ENCODE measurements around the gene CXCL17. TPM values are rescaled to one million over a fixed set of nuclear protein-coding genes. Genes with fewer than 3 reads are reported as not detected.
A peak's percentile ranks its signal among the peaks of the same experiment; 100 is the strongest.

The CXCL17 gene
- total RNA-seq, 1 donor from 2014 or later = 1.1 TPM

- no peaks in the 10 kb centered on the region for H3K27me3 ChIP-seq (ENCODE audit: control insufficient read depth, insufficient read depth, low read length)
- FAIRE-seq (peak; percentile 80), DNase-seq (ENCODE audit: low read depth) (peak; percentile 98)
- TF ChIP-seq CTCF (IDR thresholded peaks at IDR 0.05; ENCODE audit: insufficient read depth, low read length, severe bottlenecking) = no peak
- H3K4me3 ChIP-seq (ENCODE audit: low read depth, low read length) = no peak overlapping the region
- no peaks in the 10 kb centered on the region for H3K36me3 ChIP-seq (ENCODE audit: control insufficient read depth, insufficient read depth, low read length)
Measured at GRCh38 chr19:42421591-42422031, 21.1 kb downstream of the CXCL17 start.

DNA sequence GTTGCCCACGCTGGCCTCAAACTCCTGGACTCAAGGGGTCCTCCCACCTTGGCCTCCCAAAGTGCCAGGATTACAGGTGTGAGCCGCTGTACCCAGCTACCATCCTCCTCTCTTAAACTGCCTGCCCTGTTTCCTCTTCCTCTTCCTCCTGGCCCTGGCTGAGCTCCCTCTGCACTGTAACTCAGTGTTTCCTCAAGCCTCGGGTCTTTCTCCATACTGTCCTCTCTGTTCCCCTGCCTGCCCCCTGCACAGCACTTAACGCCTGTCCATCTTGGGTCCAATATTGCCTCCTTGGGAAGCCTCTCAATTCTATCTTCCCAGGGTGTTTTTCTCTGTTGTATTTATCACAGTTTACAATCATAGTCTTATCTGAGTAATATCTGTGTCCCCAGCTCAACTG lies 21.6 kb downstream of the CXCL17 start:
- H3K4me3 ChIP-seq (ENCODE audit: low read depth, low read length) = no peak overlapping the region
- DNase-seq (ENCODE audit: low read depth) (no peak), FAIRE-seq (no peak)

DNA sequence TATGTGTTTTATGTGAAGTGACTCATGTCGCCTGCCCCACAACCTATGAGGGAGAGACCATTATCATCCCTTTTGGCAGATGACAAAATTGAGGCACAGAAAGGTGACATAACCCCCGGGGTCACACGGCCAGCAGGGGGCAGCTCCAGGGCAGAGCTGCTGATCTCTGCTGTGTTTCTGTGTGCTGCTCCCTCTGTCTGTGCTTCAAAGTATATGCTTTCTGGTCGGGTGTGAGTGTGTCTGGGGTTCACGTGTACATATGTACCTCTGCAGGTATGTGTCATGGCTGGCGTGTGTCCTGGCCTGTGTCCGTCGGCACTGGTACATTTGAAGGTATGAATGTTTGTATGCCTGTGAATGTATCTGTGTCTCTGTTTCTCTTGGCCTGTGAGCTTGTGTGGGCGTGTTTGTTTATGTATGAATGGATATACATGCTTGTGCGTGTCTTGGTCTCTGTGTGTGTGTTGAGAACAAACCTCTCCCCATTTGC lies 22.6 kb downstream of the CXCL17 start:
- no peaks in the 10 kb centered on the region for H3K27me3 ChIP-seq (ENCODE audit: control insufficient read depth, insufficient read depth, low read length)
- no peaks in the 10 kb centered on the region for H3K36me3 ChIP-seq (ENCODE audit: control insufficient read depth, insufficient read depth, low read length)
- DNase-seq (ENCODE audit: low read depth) = peak; percentile 99
- peak; percentile 87 for TF ChIP-seq CTCF (IDR thresholded peaks at IDR 0.05; ENCODE audit: insufficient read depth, low read length, severe bottlenecking)
- FAIRE-seq = peak; percentile 99
- no peak overlapping the region for H3K4me3 ChIP-seq (ENCODE audit: low read depth, low read length)

More for the DNA sequence above, 21.6 kb downstream of the CXCL17 start:
- no peaks in the 10 kb centered on the region for H3K27me3 ChIP-seq (ENCODE audit: control insufficient read depth, insufficient read depth, low read length)
- H3K36me3 ChIP-seq (ENCODE audit: control insufficient read depth, insufficient read depth, low read length) = no peaks in the 10 kb centered on the region
- TF ChIP-seq CTCF (IDR thresholded peaks at IDR 0.05; ENCODE audit: insufficient read depth, low read length, severe bottlenecking) = no peak

GRCh38 chr19:42419309-42419708 lies 23.4 kb downstream of the CXCL17 start:
- Histone ChIP-seq H3K4me3 (ENCODE audit: low read depth, low read length) (no peak overlapping the region), H3K36me3 (ENCODE audit: control insufficient read depth, insufficient read depth, low read length) (no peaks in the 10 kb centered on the region), H3K27me3 (ENCODE audit: control insufficient read depth, insufficient read depth, low read length) (no peaks in the 10 kb centered on the region)
- TF ChIP-seq CTCF (IDR thresholded peaks at IDR 0.05; ENCODE audit: insufficient read depth, low read length, severe bottlenecking) = no peak
- DNase-seq (ENCODE audit: low read depth) (no peak), FAIRE-seq (no peak)

DNA sequence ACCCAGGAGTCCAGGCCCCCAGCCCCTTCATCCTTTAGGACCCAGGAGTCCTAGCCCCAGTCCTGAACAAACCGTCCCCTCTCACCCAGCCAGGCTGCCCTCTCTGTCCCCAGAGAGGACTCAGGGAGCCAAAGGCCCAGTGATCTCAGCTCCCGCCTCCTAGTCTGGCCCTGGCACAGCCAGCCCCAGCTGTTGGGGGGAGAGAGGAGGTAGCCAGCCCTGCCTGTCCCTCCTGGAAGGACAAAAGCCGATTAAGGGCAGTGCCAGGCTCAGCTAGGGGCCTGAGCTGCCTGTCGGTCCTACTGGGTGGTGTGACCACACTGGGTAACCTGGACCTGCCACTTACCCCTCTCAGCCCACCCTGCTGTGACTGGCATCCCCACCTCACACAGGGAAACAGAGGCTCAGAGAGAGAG lies 30.1 kb downstream of the CXCL17 start:
- no peaks in the 10 kb centered on the region for H3K27me3 ChIP-seq (ENCODE audit: control insufficient read depth, insufficient read depth, low read length)
- DNase-seq (ENCODE audit: low read depth) = no peak
- peaks cover 1% of the 10 kb centered on the region for H3K36me3 ChIP-seq (ENCODE audit: control insufficient read depth, insufficient read depth, low read length)
- H3K4me3 ChIP-seq (ENCODE audit: low read depth, low read length) = no peak overlapping the region
- FAIRE-seq = no peak
- TF ChIP-seq CTCF (IDR thresholded peaks at IDR 0.05; ENCODE audit: insufficient read depth, low read length, severe bottlenecking) = no peak

- H3K27me3 ChIP-seq (ENCODE audit: control insufficient read depth, insufficient read depth, low read length) = no peaks in the 10 kb centered on the region
- TF ChIP-seq CTCF (IDR thresholded peaks at IDR 0.05; ENCODE audit: insufficient read depth, low read length, severe bottlenecking) = no peak
- DNase-seq (ENCODE audit: low read depth) (no peak), FAIRE-seq (no peak)
- H3K36me3 ChIP-seq (ENCODE audit: control insufficient read depth, insufficient read depth, low read length) = peaks cover 3% of the 10 kb centered on the region
- no peak overlapping the region for H3K4me3 ChIP-seq (ENCODE audit: low read depth, low read length)
Measured at GRCh38 chr19:42412227-42412626, 30.5 kb downstream of the CXCL17 start.

Measured in bronchial epithelial cell (primary cell).